GM20431 (cell line): ENCODE measurements around the gene MYLK2.

Experiments used
- in situ Hi-C: fragments of 300-500 bp; cut with MseI, MboI; formaldehyde crosslinking; loops from one replicate; pipeline ENCODE4 v1.15.0; 2020; ENCODE audit warnings: low sequenced_read_pairs; ENCODE audit not compliant: unreplicated experiment

The MYLK2 gene

DNA sequence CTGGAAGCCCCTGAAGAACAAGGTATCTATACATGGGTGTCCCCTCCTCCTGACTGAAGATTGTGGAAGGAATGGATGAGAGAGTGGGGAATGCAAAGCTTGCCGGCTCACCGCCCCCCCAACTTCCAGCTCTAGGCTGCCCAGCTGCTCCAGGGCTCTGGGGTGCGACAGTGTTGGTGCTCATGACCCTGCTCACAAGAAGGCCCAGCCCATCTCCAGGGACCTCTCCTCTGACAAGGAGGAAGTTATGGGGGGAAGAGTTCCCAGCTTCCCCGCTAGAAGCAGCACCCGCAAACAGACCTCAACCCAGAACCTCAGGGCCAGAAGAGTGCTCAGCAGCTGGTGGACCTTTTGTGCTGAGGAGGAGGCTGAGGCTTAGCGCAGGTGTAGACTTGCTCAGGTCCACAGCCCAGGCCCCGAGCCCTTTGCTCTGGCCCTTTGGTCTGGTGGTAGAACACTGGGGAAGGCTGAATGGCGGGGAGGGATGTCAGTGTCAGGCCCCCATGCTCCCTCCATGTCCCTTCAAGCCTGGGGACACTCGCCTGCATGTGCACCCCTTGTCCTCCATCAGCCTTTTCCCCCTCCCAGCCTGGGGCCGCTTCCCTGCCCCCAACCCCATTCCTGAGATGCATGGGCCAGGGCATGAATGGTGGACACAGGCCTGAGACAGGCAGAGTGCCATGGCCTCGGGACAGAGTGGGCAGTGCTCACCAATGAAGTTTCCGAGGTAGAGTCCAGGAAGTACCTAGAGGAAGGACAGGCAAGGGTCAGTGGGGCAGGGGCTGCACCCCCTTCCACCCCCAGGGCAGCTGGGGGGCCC, 49.9 kb downstream of the MYLK2 start:
- in situ Hi-C loops = no loop called here

DNA sequence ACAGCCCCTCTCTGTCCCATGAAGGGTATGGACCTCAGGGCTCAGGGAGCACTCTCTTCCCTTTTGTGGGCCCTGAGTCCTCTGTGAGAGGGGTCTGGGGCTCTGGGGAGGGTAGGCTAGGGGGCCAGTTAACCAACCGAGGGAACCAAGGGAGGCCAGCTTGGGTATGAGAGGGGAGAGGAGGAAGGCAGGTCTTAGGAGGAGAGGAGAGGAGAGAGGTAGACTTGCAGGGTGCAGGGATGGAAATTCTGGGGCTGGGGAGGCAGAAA, 50.5 kb downstream of the MYLK2 start:
- in situ Hi-C loops = no loop called here

DNA sequence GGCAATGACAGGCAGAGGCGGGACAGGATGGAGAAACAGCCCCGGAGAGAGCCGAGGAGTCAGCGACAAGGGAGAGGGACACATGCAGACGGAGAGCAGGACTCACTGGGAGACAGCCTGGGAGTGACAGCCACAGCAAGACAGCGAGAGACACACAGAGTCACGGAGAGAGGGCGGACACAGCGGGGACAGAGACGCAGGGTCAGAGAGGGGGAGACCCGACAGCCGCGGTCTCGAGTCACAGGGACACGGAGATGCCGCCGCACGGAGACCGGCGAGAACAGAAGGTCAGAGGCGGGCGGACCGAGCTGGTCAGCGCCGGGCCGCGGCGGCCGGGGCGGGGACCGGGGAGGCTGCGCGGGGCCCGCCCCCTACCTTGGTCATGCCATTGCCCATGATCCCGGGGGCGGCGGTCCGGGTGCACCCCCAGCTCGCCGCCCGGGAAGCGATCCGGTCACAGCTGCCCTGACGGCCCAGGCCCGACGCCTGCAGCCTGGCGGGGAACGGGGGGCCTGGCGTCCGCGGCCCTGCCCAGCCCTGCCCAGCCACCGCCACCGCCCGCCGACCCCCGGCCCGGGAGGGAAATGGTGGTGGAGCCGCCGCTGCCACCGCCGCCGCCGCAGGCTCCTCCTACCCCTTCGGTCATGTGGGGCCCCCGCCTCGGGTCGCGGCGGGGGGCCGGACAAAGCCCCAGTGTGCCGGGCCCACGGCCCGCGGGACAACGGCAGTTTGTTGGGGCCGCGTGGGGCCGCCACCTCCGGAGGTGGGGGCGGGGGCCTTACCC, 51.0 kb downstream of the MYLK2 start, which contains the start of the genes DUSP15 and TTLL9:
Gene DUSP15 (minus strand): TSS at position 586 of the 784 bp plus-strand sequence. CDS start 190 bp downstream, at position 396.
Gene TTLL9 (plus strand): TSS at position 693 of the 784 bp plus-strand sequence. CDS start 493 bp downstream, outside the sequence.
- in situ Hi-C loops = no loop called here

DNA sequence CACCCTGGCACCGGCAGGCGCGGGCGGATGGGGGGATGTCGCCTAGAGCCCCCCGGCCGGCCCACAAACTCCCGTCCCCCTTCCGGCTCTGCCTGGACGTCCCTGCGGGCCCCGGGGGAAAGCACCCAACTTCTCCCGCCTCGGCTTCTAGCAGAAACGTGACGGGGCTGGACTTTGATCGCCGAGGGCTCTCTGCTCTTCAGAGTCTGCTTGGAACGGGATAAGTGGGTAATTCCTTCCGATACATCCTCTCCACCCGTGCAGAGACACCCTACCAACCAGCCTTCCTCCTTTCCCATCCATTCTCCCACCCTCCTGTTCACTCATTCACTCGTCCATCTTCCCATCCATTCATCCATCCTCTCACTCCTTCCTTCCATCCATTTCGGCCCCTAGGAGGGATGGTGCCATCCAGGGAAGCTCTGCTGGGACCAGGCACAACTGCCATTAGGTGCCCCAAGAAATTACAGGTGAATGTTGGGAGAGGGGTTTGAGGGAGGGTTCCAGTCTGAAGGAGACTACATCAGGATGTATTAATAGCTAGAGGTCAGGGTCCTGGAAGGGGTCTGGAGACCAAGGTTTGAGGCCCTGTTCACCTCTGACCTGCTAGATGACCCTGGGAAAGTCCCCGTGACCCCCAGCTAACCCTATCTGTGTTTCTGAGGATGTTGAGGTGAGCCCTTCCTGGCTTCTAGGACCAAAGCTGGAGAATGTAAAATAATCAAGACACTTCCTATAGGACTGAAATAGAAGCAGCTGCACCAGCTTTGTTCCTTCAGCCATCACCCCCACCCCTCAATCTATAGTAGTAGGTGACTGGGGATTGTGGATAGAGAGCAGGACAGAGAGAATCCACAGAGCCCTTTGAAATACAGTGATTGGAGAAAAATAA, 51.8 kb downstream of the MYLK2 start:
- in situ Hi-C loops = no loop called here

DNA sequence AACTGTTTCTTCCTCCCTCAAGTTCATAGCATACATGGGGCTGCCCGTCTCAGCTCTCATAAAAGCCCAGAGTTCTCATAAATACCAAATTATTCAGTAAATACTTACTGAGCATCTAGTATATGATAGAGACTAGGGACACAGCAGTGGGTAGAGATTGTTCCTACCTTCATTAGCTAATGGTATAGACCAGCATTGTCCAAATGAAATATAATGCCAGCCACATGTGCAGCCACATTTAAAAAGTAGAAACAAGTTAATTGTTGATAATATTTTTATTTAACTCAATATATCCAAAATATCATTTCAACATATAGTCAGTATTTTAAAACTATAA, 52.4 kb downstream of the MYLK2 start:
- in situ Hi-C loops = no loop called here

DNA sequence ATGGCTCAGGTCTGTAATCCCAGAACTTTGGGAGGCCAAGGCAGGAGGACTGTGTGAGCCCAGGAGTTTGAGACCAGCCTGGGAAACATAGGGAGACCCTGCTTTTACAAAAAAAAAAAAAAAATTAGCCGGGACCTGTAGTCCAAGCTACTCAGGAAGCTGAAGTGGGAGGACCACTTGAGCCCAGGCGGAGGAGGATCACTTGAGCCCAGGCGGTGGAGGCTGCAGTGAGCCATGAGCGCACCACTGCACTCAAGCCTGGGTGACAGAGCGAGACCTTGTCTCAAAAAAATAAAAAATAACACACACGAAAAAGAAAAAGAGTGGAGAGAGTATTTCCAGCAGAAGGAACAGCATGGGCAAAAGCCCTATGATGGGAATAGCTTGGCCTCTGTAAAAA, 53.2 kb downstream of the MYLK2 start:
- in situ Hi-C loops = no loop called here

DNA sequence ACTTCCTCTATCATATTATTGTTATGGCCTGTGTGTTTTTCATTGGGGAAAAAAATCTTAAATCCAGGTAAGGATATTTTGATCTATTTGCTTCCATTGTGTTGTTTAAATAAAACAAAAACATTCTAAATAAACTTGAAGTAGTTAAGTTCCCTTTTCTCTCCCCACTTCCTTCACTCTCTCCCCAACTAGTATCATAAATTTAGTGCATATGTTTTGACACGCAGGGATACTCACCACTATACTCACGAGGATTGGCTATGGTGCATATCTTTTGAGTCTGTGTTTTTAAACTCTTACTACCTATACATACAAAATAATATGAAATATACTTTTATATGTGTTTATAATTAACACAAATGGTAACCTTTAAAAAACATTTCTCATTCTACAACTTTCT, 56.5 kb downstream of the MYLK2 start:
- in situ Hi-C loops = no loop called here

DNA sequence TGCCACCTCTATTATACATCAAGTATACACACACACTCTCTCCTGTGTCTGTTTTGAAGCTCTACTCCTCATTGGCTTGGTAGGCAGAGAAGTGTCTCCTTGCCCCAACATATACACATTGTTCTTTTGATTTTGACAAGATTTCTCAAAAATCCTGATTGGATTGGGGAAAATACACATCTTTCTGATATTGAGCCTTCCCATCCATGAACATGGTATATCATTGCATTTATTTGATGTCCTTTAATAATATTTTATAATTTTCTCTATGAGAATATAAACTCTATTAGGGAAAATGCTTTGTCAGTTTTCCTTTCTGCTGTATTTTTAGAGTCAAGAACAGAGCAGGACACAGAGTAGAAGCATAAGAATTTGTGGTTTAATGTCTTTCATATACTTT, 58.5 kb downstream of the MYLK2 start:
- in situ Hi-C loops = no loop called here

DNA sequence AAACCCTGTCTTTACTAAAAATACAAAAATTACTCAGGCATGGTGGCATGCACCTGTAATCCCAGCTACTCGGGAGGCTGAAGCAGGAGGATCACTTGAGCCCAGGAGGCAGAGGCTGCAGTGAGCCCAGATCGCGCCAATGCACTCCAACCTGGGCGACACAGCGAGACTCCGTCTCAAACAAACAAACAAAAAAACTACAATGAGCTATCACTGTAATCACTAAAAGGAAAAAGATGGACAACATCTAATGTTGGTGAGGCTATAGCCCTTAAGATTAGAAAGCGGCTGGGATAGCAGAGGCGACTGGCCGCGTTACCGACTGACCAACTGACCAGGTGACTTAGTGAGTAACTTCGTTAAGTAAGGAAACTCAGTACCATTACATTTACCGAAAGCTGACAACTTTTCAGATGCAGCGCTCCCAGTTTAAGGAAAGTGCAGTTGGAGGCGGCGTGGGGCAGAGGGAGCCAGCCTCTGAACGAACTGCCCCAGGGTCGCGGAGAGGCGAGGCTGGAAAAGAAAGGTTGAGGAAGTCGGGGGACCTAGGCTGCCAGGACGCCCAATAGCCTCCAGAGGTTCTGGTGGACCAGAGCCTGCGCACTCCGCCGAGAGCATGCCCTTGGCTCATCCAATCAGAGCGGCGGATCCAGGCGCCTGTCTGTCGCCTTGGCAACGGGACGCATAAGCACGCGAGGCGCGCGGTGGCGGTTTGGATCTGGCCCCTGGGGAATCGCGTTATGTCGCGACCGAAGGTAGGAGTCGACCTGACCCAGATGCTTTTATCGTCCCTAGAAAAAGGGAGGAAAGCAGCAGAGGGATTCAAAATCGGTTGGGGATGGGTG, 60.2 kb downstream of the MYLK2 start:
- in situ Hi-C loops = no loop called here

DNA sequence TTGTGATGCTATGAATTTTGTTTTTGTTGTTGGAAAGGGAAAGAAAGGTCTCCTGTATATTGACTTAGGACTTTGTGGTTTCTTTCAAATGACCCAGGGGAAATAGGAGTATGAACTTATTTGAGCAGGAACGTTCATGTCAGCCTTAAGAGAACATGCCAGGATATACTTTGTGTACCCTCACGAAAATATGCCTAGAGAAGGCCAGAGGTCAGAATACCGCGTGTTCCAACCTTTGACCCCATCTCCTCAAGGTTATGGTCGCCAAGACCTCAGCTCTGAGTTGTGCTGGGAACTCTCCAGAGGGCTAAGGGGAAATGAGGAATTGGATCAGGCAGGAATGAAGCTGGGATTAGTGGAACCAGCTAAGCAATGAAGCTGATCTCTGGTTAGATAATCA, 62.8 kb downstream of the MYLK2 start:
- in situ Hi-C loops = no loop called here

DNA sequence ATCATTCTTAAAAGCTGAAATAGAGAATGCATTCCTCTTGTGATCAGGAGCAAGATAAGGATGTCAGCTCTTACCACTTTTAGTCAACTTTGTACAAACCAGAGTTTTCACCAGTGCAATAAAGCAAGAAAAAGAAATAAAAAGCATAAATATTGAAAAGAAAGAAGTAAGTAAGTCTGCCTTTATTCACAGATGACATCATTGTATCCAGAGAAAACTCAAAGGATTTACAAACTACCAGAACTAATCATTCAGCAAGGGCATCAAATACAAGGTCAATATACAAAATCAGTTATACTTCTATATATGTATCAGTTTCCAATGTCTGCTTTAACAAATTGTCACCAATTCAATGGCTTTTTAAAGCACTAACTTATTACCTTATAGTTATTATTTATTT, 64.7 kb downstream of the MYLK2 start:
- in situ Hi-C loops = no loop called here
